ENCODE data around the gene STK38L. TPM values are rescaled to one million over a fixed set of nuclear protein-coding genes. Genes with fewer than 3 reads are reported as not detected.
A peak's percentile ranks its signal among the peaks of the same experiment; 100 is the strongest.

The STK38L gene
- total RNA-seq, 1 experiment from 2014 or later: 4.1 TPM

GRCh38 chr12:27257104-27257843 is 13.2 kb downstream of the STK38L start:
- Histone ChIP-seq H3K9me3 (no peaks in the 10 kb centered on the region), H3K36me3 (no peaks in the 10 kb centered on the region; the same call in 1 of the 2 replicates), H3K4me3 (no peak overlapping the region), H3K27me3 (no peaks in the 10 kb centered on the region; the same call in 1 of the 2 replicates)
- no peak for DNase-seq

GRCh38 chr12:27260746-27261145 is 16.7 kb downstream of the STK38L start:
- no peaks in the 10 kb centered on the region; the same call in 1 of the 2 replicates for H3K27me3 ChIP-seq
- no peak overlapping the region for H3K4me3 ChIP-seq
- DNase-seq: no peak
- no peaks in the 10 kb centered on the region for H3K9me3 ChIP-seq
- H3K36me3 ChIP-seq: no peaks in the 10 kb centered on the region; the same call in 1 of the 2 replicates

- DNase-seq: no peak
- no peaks in the 10 kb centered on the region; the same call in 1 of the 2 replicates for H3K27me3 ChIP-seq
- no peaks in the 10 kb centered on the region for H3K9me3 ChIP-seq
- H3K36me3 ChIP-seq: no peaks in the 10 kb centered on the region; the same call in 1 of the 2 replicates
- H3K4me3 ChIP-seq: no peak overlapping the region
Observed at GRCh38 chr12:27261866-27262265, 17.8 kb downstream of the STK38L start.

- DNase-seq: no peak
- Histone ChIP-seq H3K36me3 (no peaks in the 10 kb centered on the region), H3K9me3 (peaks cover 2% of the 10 kb centered on the region; the same call in 1 of the 2 replicates), H3K27me3 (no peaks in the 10 kb centered on the region), H3K4me3 (no peak overlapping the region)
Observed at GRCh38 chr12:27270148-27270547, 26.1 kb downstream of the STK38L start.

GRCh38 chr12:27271206-27271605 is 27.1 kb downstream of the STK38L start:
- Histone ChIP-seq H3K9me3 (peaks cover 2% of the 10 kb centered on the region; the same call in 1 of the 2 replicates), H3K27me3 (no peaks in the 10 kb centered on the region), H3K36me3 (no peaks in the 10 kb centered on the region), H3K4me3 (no peak overlapping the region)
- DNase-seq: no peak

GRCh38 chr12:27272373-27273028 is 28.4 kb downstream of the STK38L start:
- Histone ChIP-seq H3K9me3 (peaks cover 2% of the 10 kb centered on the region; the same call in 1 of the 2 replicates), H3K36me3 (no peaks in the 10 kb centered on the region), H3K27me3 (no peaks in the 10 kb centered on the region), H3K4me3 (no peak overlapping the region)
- DNase-seq: no peak

GRCh38 chr12:27273114-27273513 is 29.0 kb downstream of the STK38L start:
- Histone ChIP-seq H3K27me3 (no peaks in the 10 kb centered on the region), H3K4me3 (no peak overlapping the region), H3K36me3 (no peaks in the 10 kb centered on the region), H3K9me3 (peaks cover 2% of the 10 kb centered on the region; the same call in 1 of the 2 replicates)
- DNase-seq: no peak

- peak; percentile 4 for DNase-seq
- no peaks in the 10 kb centered on the region for H3K36me3 ChIP-seq
Observed at GRCh38 chr12:27274706-27275105, 30.6 kb downstream of the STK38L start.

GRCh38 chr12:27276275-27276674 is 32.2 kb downstream of the STK38L start:
- H3K36me3 ChIP-seq: no peaks in the 10 kb centered on the region
- H3K27me3 ChIP-seq: no peaks in the 10 kb centered on the region
- H3K9me3 ChIP-seq: no peaks in the 10 kb centered on the region

More at GRCh38 chr12:27274706-27275105, 30.6 kb downstream of the STK38L start:
- H3K27me3 ChIP-seq: no peaks in the 10 kb centered on the region
- no peak overlapping the region for H3K4me3 ChIP-seq
- no peaks in the 10 kb centered on the region for H3K9me3 ChIP-seq

GRCh38 chr12:27277846-27278260 is 33.8 kb downstream of the STK38L start:
- H3K9me3 ChIP-seq: no peaks in the 10 kb centered on the region
- no peak overlapping the region for H3K4me3 ChIP-seq
- peak; percentile 60 for DNase-seq
- H3K36me3 ChIP-seq: no peaks in the 10 kb centered on the region
- no peaks in the 10 kb centered on the region for H3K27me3 ChIP-seq

More at GRCh38 chr12:27276275-27276674, 32.2 kb downstream of the STK38L start:
- no peak overlapping the region for H3K4me3 ChIP-seq
- no peak for DNase-seq

- Histone ChIP-seq H3K4me3 (no peak overlapping the region), H3K36me3 (no peaks in the 10 kb centered on the region), H3K9me3 (no peaks in the 10 kb centered on the region), H3K27me3 (no peaks in the 10 kb centered on the region)
- DNase-seq: no peak
Observed at GRCh38 chr12:27279826-27280225, 35.7 kb downstream of the STK38L start.

GRCh38 chr12:27280412-27280811 is 36.3 kb downstream of the STK38L start:
- no peak overlapping the region for H3K4me3 ChIP-seq
- H3K36me3 ChIP-seq: no peaks in the 10 kb centered on the region
- H3K27me3 ChIP-seq: no peaks in the 10 kb centered on the region
- DNase-seq: no peak
- no peaks in the 10 kb centered on the region for H3K9me3 ChIP-seq

GRCh38 chr12:27282754-27283153 is 38.7 kb downstream of the STK38L start:
- Histone ChIP-seq H3K9me3 (no peaks in the 10 kb centered on the region), H3K36me3 (no peaks in the 10 kb centered on the region), H3K4me3 (no peak overlapping the region), H3K27me3 (no peaks in the 10 kb centered on the region)
- DNase-seq: no peak

- Histone ChIP-seq H3K36me3 (no peaks in the 10 kb centered on the region), H3K4me3 (no peak overlapping the region), H3K9me3 (no peaks in the 10 kb centered on the region), H3K27me3 (no peaks in the 10 kb centered on the region)
- no peak for DNase-seq
Observed at GRCh38 chr12:27284021-27284420, 39.9 kb downstream of the STK38L start.

GRCh38 chr12:27284751-27285150 is 40.7 kb downstream of the STK38L start:
- DNase-seq: no peak
- no peaks in the 10 kb centered on the region for H3K27me3 ChIP-seq

GRCh38 chr12:27285403-27285802 is 41.3 kb downstream of the STK38L start:
- H3K4me3 ChIP-seq: no peak overlapping the region
- no peaks in the 10 kb centered on the region for H3K27me3 ChIP-seq
- H3K9me3 ChIP-seq: no peaks in the 10 kb centered on the region
- no peaks in the 10 kb centered on the region for H3K36me3 ChIP-seq
- no peak for DNase-seq

More at GRCh38 chr12:27284751-27285150, 40.7 kb downstream of the STK38L start:
- no peaks in the 10 kb centered on the region for H3K9me3 ChIP-seq
- no peak overlapping the region for H3K4me3 ChIP-seq
- H3K36me3 ChIP-seq: no peaks in the 10 kb centered on the region

GRCh38 chr12:27289414-27289813 is 45.3 kb downstream of the STK38L start:
- no peaks in the 10 kb centered on the region for H3K36me3 ChIP-seq
- H3K9me3 ChIP-seq: no peaks in the 10 kb centered on the region
- no peak overlapping the region for H3K4me3 ChIP-seq
- no peaks in the 10 kb centered on the region for H3K27me3 ChIP-seq
- DNase-seq: no peak
